Measurements from ENCODE around the gene SCT.

GRCh38 chr11:636511-637332 is 9.7 kb upstream of the SCT start, which contains the start of gene DRD4:
- no peak for TF ChIP-seq POLR2AphosphoS5 (IDR thresholded peaks at IDR 0.05; ENCODE audit: borderline replicate concordance, low read depth, low read length)
- TF ChIP-seq FOXP2 (optimal IDR thresholded peaks at IDR 0.05; ENCODE audit: control extremely low read depth, extremely low read length, insufficient read depth): no peak
